HepG2 (cell line): ENCODE results near the gene RGS6.
"Not testable (repeated sequence)": the region's sequence is repeated elsewhere in the genome, so short reads cannot be mapped to it uniquely, and the experiment has no call there.

Source experiments
- ARID2 ChIP-seq: sonication (generic); formaldehyde crosslinking; IDR thresholded peaks from 2 replicates; pipeline ENCODE4 v1.8.1; 2022; ENCODE audit warnings: mild to moderate bottlenecking, missing genetic modification reagents, borderline replicate concordance
- CTCF ChIP-seq: sonication (generic); formaldehyde crosslinking; IDR thresholded peaks from 2 replicates; pipeline ENCODE4 v1.5.0; 2020; ENCODE audit warnings: mild to moderate bottlenecking, missing genetic modification reagents, moderate library complexity
- ERF ChIP-seq: IDR thresholded peaks from 2 replicates; pipeline ENCODE4 v1.6.1; 2018; ENCODE audit warnings: missing biosample characterization, missing genetic modification reagents
- EZH2 ChIP-seq: conservative IDR thresholded peaks from 2 replicates; pipeline ENCODE4 v1.6.1; 2012; ENCODE audit warnings: mild to moderate bottlenecking, low read depth, low read length, moderate library complexity
- GMEB1 ChIP-seq: sonication (generic); formaldehyde crosslinking; IDR thresholded peaks from 2 replicates; pipeline ENCODE4 v1.5.1; 2020; ENCODE audit warnings: missing genetic modification reagents, mild to moderate bottlenecking, borderline replicate concordance
- HMGXB4 ChIP-seq, 2 experiments: sonication (generic) in 1 of 2; formaldehyde crosslinking in 1 of 2; IDR thresholded peaks; 2 replicates each; pipeline versions ENCODE4 v1.4.0 to v1.6.1; 2018 to 2020; ENCODE audit warnings: missing genetic modification reagents in 2 of 2, borderline replicate concordance in 1 of 2, low read depth in 1 of 2, mild to moderate bottlenecking in 1 of 2, missing biosample characterization in 1 of 2
- KDM4B ChIP-seq: sonication (generic); formaldehyde crosslinking; IDR thresholded peaks from 2 replicates; pipeline ENCODE4 v1.4.0; 2020; ENCODE audit warnings: missing genetic modification reagents
- RFX5 ChIP-seq: IDR thresholded peaks from 2 replicates; pipeline ENCODE4 v1.6.1; 2011; ENCODE audit warnings: low read depth, low read length, improper control_type of control experiment
- SP2 ChIP-seq: sonication (generic); formaldehyde crosslinking; IDR thresholded peaks from 2 replicates; pipeline ENCODE4 v1.5.1; 2020; ENCODE audit warnings: mild to moderate bottlenecking, missing genetic modification reagents
- TCF12 ChIP-seq, 2 experiments: fragments of 450-650 bp in 1 of 2; sonication (generic) in 1 of 2; formaldehyde crosslinking in 1 of 2; IDR thresholded peaks; 2 replicates each; pipeline versions ENCODE4 v1.6.1 to v1.8.0; 2017 to 2022; ENCODE audit warnings: antibody characterized with exemption in 1 of 2, mild to moderate bottlenecking in 1 of 2, missing genetic modification reagents in 1 of 2, moderate library complexity in 1 of 2
- ZNF24 ChIP-seq: fragments of 450-650 bp; IDR thresholded peaks from 2 replicates; pipeline ENCODE4 v1.6.1; 2017; ENCODE audit warnings: antibody characterized with exemption, mild to moderate bottlenecking

- not testable (repeated sequence) for TF ChIP-seq EZH2; ARID2 (CRISPR knock-in tag); TCF12 (IDR thresholded peaks at IDR 0.05); TCF12 (CRISPR knock-in tag; IDR thresholded peaks at IDR 0.05); CTCF (CRISPR knock-in tag); KDM4B; GMEB1 (CRISPR knock-in tag); HMGXB4 (CRISPR knock-in tag; IDR thresholded peaks at IDR 0.05; ENCODE audit: borderline replicate concordance in 1 of 2, low read depth in 1 of 2); ERF (CRISPR knock-in tag); RFX5; ZNF24; SP2
Measured at GRCh38 chr14:72477578-72477977, 545.3 kb downstream of the RGS6 start.
